ENCODE measurements around the gene DIP2C.
"Not testable (repeated sequence)": the region's sequence is repeated elsewhere in the genome, so short reads cannot be mapped to it uniquely, and the experiment has no call there.

Gene DIP2C, protein sequence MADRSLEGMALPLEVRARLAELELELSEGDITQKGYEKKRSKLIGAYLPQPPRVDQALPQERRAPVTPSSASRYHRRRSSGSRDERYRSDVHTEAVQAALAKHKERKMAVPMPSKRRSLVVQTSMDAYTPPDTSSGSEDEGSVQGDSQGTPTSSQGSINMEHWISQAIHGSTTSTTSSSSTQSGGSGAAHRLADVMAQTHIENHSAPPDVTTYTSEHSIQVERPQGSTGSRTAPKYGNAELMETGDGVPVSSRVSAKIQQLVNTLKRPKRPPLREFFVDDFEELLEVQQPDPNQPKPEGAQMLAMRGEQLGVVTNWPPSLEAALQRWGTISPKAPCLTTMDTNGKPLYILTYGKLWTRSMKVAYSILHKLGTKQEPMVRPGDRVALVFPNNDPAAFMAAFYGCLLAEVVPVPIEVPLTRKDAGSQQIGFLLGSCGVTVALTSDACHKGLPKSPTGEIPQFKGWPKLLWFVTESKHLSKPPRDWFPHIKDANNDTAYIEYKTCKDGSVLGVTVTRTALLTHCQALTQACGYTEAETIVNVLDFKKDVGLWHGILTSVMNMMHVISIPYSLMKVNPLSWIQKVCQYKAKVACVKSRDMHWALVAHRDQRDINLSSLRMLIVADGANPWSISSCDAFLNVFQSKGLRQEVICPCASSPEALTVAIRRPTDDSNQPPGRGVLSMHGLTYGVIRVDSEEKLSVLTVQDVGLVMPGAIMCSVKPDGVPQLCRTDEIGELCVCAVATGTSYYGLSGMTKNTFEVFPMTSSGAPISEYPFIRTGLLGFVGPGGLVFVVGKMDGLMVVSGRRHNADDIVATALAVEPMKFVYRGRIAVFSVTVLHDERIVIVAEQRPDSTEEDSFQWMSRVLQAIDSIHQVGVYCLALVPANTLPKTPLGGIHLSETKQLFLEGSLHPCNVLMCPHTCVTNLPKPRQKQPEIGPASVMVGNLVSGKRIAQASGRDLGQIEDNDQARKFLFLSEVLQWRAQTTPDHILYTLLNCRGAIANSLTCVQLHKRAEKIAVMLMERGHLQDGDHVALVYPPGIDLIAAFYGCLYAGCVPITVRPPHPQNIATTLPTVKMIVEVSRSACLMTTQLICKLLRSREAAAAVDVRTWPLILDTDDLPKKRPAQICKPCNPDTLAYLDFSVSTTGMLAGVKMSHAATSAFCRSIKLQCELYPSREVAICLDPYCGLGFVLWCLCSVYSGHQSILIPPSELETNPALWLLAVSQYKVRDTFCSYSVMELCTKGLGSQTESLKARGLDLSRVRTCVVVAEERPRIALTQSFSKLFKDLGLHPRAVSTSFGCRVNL (N-terminal part only)

DNA sequence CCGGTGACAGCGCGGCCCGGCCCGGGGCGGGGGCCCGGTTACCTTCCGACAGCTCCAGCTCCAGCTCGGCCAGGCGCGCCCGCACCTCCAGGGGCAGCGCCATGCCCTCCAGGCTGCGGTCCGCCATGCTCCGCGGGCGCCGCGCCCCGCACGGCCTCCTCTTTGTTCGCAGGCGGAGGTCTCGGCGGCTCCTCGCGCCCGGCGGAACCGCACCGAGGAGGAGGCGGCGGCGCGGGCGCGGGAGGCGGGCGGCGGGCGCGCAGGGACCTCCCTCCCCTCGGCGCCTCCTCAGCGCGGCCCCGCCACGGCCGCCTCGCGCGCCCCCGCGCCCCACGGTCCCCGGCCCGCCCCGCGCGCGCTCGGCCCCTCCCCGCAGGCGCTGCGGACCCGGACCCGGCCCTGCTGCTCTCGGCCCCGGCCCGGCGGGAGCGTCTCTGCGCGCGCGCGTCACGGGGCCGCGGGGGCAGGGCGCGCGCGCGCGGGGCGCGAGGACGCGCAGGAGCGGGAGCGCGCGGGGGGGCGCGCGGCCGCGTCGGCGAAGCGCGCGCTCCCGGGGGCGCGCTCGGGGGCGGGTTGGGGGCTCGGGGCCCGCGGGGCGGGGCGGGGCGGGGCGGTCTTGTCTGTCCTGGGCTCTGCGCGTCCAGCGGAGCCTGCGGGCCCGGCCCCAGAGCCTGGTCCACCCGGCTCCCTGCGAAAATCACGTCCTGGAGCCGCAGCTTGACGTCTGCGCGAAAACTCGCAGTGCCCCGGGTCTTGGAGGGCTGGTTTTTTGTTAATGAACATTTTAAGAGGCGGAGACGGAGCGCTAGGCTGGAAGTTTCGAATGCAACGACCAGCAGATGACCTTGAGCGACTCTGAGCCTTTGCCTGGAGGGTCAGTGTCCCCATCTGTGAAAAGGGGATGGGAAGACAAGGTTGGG, at the start of gene DIP2C:
Gene DIP2C (minus strand): TSS at position 217 of the 920 bp plus-strand sequence. CDS start 90 bp downstream, at position 127.
- no peak for DNase-seq

DNA sequence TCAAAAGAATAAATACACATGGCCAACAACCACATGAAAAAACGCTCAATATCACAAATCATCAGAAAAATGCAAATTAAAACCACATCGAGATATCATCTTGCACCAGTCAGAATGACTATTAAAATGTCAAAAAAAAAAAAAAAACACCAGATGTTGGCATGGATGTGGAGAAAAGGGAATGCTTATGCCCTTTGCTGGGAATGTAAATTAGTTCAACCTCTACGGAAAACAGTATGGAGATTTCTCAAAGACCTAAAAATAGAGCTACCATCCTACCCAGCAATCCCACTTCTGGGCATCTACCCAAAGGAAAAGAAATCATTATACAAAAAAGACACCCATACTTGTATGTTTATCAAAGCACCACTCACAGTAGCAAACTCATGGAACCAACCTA, 45.0 kb upstream of the DIP2C start:
- no peak for DNase-seq

DNA sequence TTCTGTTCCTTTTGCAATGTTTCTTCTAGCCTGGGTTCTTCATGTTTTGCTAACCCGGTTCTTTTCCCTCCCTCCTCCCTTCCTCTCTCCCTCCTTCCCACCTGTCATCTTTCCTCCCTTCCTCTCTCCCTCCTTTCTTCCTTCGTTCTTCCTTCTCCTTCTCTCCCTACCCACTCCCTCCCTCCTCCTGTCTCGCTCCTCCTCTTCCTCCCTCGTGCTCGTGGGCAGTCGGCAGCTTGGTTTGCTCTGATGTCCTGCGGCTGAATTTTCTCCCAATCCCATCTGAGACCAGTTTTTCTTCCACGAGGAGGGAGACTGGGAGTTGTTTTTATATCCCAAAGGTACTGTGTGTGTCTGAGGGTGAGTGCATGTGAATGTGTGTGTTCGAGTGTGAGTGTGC, 43.6 kb upstream of the DIP2C start:
- DNase-seq, result no peak

DNA sequence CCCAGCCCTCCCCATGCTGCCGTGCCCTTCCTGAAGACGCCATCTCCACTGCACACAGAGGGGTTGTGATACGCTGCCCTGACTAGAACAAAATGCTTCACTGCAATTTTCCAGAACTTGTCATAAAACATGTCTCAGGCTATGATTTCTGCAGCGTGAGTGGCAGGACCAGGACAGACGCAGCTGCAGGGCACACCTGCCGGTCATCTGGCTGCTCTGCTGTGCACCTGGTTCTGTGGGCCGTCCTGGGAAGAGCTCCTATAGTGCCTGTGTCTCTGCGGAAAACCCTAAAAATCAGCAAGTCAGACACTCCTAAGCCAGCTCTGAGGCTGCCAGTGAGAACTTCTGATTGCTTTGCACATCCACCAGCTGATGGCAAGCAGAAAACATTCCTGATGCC, 39.7 kb upstream of the DIP2C start:
- no peak for DNase-seq

DNA sequence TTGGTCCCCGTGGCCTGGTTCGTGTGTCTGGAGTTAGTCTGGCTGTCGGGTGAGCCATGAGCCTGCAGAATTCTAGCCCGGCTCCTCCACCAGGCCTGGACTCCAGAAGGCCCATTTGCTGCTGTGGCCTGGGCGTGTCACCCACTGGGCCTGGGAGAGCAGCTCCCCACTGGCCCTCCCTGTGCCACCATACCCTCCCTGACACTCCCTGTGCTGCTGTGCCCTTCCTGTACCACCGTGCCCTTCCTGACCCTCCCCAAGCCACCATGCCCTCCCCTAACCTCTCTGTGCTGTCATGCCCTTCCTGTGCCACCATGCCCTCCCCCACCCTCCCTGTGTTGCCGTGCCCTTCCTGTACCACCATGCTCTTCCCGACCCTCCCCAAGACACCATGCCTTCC, 39.1 kb upstream of the DIP2C start:
- DNase-seq, result no peak

DNA sequence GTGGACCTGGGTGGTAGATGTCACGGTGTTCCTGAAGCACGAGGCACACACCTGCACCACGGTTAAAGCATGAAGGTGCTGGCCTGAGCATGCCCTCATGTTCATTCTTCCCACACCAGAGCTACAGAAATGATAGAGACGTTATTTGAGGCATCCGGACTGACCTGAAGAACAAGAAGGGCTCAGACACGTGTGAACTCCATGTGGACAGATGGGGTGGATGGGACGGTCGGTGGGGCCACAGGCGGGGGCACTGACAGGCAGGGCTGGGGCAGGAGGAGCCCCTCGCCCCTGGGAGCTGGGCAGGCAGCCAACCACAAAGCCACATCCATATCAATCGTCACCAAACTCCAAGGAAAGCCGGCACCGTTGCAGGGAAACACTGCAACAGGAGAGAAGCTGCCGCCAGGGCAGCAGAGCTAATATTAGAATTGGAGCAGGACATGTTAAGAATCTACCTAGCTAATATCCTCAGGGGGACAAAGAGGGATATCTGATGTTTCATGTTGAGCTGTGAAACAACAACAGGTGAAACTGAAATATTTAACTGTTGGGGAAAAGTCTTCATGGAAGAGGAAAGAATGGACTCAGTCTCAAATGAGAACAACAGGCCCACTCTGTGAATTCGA, 37.8 kb upstream of the DIP2C start:
- DNase-seq, result no peak

DNA sequence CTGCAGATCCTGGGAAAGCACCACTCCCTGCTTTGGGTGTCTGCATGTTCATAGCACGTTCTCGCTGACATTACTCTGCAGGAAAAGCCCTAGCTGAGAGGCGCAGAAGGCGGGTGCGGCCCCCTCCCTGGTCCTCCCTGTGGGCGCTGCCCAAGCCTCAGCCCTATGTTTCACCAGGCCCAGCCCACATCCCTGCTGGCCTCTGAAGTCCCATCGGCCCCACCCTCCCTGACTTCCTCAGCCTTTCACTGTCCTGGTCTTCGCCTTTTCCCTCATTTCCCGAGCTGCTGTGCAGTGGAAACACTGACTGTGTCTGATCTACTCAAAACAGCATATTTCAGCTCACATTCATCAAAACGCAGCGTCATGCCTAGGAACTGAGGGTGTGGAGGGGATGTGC, 36.3 kb upstream of the DIP2C start:
- no peak for DNase-seq

DNA sequence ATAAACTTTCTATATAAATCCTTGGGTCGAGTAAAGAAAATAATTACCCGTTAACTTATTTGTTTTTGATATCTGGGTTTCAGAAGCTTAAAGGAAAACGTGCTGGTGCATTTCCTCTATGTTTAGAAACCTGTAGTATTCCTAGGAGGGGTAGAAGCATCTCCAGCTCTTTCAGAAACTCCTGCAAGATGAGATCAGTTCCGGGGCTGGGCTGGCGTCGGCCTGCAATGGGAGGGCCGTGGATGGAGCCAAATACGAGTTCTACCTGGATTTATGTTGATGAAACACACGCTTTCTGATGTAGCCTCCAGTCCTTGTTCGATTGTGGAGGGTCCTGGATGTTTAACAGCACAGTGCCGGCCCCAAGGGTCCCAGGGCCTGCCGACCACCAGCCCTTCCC, 35.8 kb upstream of the DIP2C start:
- DNase-seq, result no peak

DNA sequence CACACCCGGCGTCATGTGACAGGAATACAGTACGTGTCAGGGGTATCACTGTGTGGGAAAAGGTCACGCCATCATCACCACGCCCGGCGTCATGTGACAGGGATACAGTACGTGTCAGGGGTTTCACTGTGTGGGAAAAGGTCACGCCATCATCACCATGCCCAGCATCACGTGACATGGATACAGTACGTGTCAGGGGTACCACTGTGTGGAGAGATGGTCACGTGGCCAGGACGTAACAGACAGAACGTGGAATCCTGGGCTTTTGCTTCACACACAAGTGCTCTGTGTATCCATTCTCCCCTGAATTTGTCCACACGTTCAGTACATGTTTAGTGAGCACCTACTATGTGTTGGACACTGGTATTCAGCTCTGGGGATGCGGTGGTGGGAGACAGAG, 34.5 kb upstream of the DIP2C start:
- DNase-seq, result no peak

DNA sequence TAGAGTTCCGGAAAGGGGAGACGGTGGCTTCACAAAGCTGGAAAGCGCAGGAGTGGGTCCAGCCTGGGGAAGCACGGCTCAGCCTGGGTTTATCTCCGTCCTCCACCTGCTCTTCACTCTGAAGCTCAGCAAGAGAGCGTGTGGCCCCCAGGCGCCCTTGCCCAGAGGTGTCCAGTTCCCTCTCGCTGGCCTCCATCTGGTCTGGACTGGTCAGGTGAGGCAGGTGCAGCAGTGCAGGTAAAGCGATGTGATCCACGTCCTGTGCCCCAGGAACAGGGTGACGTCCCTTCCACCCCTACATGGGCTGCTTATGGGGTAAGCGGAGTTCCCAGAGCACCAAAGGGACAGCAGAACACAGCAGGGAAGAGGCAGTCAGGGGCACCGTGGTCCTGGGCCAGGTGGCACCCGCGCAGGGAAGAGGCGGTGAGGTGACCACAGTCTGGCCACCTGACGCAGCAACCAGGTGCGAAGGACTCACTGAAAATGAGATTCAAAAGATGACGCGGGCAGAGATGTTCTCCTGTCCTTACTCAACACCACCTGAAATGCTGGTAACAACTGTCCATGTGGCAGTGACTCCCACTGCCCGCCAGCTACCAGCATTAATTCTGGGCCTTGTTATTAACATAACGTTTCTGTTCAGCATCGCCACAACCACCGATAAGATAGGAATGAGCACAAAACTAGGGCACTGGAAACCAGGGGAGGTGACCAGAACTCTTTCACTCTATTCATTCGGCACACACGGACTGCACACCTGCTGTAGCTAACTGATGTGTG, 33.0 kb upstream of the DIP2C start:
- DNase-seq, result no peak

DNA sequence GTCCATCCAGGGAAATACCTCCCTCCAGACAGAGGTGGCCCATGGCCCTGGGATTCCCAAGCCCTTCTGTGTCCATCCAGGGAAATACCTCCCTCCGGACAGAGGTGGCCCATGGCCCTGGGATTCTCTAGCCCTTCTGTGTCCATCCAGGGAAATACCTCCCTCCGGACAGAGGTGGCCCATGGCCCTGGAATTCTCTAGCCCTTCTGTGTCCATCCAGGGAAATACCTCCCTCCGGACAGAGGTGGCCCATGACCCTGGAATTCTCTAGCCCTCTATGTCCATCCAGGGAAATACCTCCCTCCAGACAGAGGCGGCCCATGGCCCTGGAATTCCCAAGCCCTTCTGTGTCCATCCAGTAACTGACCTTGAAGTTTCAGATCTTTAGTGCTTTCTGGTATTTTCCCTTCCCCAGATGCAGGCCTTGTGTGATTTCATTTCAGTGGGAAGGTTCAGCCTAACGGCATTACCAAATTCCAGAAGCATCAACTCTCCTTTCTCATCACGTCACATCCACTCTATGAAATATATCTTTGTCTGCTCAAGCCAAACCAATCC, 28.8 kb upstream of the DIP2C start:
- DNase-seq, result no peak

DNA sequence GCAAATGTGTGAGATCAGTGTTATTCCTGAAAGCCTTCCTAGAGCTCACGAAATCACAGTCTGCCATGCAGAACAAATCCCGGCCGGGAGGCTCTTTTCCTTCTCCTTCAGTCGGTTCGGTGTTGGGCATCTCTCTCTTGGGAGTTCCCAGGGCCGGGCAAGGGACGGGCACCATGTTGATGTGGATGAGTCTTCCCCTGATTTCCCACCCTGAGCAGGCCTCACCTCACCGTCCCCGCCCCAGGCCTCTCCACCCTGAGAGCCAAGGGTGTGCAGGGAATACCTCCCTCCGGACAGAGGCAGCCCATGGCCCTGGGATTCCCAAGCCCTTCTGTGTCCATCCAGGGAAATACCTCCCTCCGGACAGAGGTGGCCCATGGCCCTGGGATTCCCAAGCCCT, 28.0 kb upstream of the DIP2C start:
- DNase-seq, result no peak

DNA sequence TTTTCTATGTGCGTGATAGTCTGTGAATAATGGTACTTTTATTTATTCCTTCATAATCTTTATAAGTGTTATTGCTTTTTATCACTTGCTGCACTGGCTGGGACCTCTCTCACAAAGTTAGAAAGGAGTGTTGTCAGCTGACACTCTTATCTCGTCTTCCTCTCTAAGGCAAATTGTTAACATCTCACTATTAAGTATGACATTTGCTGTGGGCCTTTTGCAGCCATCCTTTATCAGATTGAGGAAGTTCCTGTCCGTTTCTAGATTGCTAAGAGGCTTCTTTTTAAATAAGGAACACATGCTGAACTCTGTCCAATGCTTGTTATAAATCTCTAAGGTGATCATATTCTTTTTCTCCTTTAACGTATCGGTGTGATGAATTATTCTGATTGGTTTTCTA, 27.4 kb upstream of the DIP2C start:
- no peak for DNase-seq

DNA sequence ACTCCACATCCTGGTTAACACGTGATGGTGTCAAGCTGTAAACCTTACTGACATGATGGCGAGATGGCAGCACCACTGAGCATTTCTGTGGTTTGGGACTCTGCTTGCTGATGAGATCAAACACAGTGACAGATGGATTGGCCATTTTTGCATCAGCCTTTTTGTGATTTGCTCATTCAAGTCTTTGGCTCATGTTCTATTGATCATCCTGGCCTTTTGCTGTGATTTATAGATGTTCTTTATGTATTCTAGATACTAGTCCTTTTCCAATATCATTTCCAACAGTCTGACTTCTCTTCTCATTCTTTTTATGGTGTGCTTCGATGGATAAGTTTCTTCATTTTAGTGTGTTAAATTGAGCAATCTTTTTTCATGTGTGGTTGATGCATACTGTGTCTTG, 24.7 kb upstream of the DIP2C start:
- no peak for DNase-seq

DNA sequence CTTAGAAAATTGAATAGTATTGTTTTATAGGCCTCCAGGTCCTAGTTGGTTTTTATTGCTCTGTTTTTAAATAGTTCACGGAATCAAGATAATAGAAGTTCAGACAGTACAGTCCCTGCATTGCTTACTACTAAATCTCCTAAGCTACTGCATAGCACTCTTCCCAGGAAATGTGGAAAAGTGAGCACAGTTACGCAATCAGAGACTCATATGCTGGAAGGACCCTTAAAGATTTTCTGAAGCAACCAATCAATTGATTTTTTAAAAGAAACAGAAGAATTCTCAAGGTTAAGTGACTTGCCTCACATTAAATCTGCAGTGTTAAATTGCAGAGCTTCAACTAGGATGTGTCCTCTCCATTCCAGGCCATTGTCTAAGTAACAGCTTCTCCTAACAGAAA, 23.1 kb upstream of the DIP2C start:
- DNase-seq, result no peak

DNA sequence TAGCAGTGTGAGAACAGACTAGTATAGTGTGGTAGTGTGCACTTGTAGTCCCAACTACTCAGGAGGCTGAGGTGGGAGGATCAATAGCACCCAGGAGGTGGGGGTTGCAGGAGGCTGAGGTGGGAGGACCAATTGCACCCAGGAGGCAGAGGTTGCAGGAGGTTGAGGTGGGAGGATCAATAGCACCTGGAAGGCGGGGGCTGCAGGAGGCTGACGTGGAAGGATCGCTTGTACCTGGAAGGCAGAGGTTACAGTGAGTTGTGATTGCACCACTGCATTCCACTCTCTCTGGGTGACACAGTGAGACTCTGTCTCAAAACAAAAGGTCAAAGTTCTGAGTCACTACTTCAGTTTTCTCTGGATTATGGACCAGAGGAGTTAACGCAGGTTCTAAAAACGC, 22.6 kb upstream of the DIP2C start:
- DNase-seq, result no peak

DNA sequence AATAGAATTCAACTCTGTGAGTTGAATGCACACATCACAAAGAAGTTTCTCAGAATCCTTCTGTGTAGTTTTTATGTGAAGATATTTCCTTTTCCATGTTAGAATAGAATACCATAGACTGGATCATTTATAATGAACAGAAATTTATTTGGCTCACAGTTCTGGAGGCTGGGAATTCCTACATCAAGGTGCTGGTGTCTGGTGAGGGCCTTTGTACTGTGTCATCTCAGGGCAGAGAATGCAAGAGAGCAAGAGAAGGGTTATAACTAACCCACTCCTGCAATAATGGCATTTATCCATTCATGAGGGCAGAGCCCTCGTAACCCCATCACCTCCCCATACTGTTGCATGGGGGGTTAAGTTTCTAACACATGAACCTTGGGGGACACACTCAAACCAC, 18.4 kb upstream of the DIP2C start:
- DNase-seq, result no peak

DNA sequence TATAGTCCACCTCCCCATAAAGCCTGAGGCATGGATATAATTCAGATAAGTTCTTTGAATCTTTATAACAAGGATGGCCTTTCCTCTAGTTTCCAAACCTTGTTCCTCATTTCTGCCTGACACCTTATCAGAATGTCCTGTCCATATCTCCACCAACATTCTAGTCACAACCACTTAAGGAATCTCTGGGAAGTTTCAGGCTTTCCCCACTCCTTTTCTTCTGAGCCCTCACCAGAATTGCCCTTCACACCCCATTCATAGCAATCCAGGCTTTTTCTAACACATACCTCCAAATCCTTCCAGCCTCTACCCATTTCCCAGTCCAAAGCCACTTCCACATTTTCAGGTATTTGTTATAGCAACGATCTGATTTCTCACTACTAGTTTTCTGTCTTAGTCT, 18.0 kb upstream of the DIP2C start:
- no peak for DNase-seq

DNA sequence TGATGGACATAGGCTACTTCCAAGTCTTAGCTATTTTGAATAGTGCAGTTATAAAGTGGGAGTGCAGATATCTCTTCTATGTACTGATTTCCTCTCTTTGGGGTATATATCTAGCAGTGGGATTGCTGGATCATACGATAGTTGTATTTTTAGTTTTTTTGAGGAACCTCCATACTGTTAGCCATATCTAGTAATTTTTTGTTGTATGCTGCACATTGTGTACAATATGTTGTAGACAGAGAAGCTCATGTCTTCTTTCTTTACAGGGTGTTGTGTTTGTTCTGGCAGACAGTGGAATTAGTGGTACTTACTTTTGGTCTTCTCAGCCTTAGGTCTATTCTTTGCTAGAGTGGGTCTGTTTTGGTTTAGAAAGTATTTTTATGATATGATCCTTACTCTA, 13.7 kb upstream of the DIP2C start:
- no peak for DNase-seq

DNA sequence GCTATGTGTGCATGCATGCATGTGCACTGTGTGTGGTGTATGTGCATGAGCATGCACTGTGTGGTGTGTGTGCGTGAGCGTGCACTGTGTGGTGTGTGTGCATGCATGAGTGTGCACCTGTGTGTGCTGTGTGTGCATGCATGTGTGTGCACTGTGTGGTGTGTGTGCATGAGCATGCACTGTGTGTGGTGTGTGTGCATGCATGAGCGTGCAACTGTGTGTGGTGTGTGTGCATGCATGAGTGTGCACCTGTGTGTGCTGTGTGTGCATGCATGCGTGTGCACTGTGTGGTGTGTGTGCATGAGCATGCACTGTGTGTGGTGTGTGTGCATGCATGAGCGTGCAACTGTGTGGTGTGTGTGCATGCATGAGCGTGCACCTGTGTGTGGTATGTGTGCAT, 10.7 kb upstream of the DIP2C start:
- DNase-seq, result not testable (repeated sequence)

Measured in SIG-M5 (cell line).